ENCODE measurements around the gene CMPK2.
"Not testable (repeated sequence)": the region's sequence is repeated elsewhere in the genome, so short reads cannot be mapped to it uniquely, and the experiment has no call there.

The CMPK2 gene

GRCh38 chr2:6865346-6866274 is at the start of gene CMPK2:
Gene CMPK2, minus strand, starts transcription at chr2:6865907. Its CDS starts 211 bp downstream, at chr2:6865696.
- DNase-seq, result peak; percentile 82

GRCh38 chr2:6915399-6915798 is 49.7 kb upstream of the CMPK2 start:
- DNase-seq, result no peak

- DNase-seq, result no peak
Measured at GRCh38 chr2:6914828-6915227, 49.1 kb upstream of the CMPK2 start.

GRCh38 chr2:6913415-6914157 is 47.9 kb upstream of the CMPK2 start:
- DNase-seq, result no peak

- DNase-seq, result no peak
Measured at GRCh38 chr2:6911721-6912120, 46.0 kb upstream of the CMPK2 start.

- DNase-seq, result no peak
Measured at GRCh38 chr2:6909431-6910385, 44.0 kb upstream of the CMPK2 start.

GRCh38 chr2:6908291-6908690 is 42.6 kb upstream of the CMPK2 start:
- DNase-seq, result no peak

GRCh38 chr2:6906165-6906741 is 40.5 kb upstream of the CMPK2 start:
- no peak for DNase-seq

- DNase-seq, result no peak
Measured at GRCh38 chr2:6905668-6906067, 40.0 kb upstream of the CMPK2 start.

GRCh38 chr2:6902581-6902980 is 36.9 kb upstream of the CMPK2 start:
- DNase-seq, result not testable (repeated sequence)

GRCh38 chr2:6896930-6897759 is 31.4 kb upstream of the CMPK2 start:
- peak; percentile 30 for DNase-seq

- no peak for DNase-seq
Measured at GRCh38 chr2:6893876-6894482, 28.3 kb upstream of the CMPK2 start.

- DNase-seq, result no peak
Measured at GRCh38 chr2:6888724-6889123, 23.0 kb upstream of the CMPK2 start.

GRCh38 chr2:6887751-6888192 is 22.1 kb upstream of the CMPK2 start:
- peak; percentile 16 for DNase-seq

GRCh38 chr2:6885968-6886367 is 20.3 kb upstream of the CMPK2 start:
- DNase-seq, result no peak

- DNase-seq, result no peak
Measured at GRCh38 chr2:6885551-6885950, 19.8 kb upstream of the CMPK2 start.

GRCh38 chr2:6883448-6884122 is 17.9 kb upstream of the CMPK2 start:
- DNase-seq, result peak; percentile 18

GRCh38 chr2:6881516-6881915 is 15.8 kb upstream of the CMPK2 start:
- no peak for DNase-seq

GRCh38 chr2:6881046-6881445 is 15.3 kb upstream of the CMPK2 start:
- DNase-seq, result peak; percentile 27

GRCh38 chr2:6880200-6880733 is 14.6 kb upstream of the CMPK2 start:
- no peak for DNase-seq

Measured in NCI-H146 (cell line).